Muscle of leg (tissue), 9 donors: ENCODE results near the gene PRKCG. TPM values are rescaled to one million over a fixed set of nuclear protein-coding genes. Genes with fewer than 3 reads are reported as not detected.

Experiments
- polyA plus RNA-seq, 8 donors: library from polyadenylated mRNA; unstranded; fragments of 120-200 nt; gene quantifications; one replicate each; pipeline versions ENCODE4 v1.2.1 to v1.2.3, GENCODE V29; 2013; ENCODE audit warnings: inconsistent platforms in 1 of 8, low replicate concordance in 1 of 8; ENCODE audit not compliant: insufficient read length in 8 of 8, insufficient read depth in 1 of 8
- total RNA-seq: library from RNA; stranded (reverse); fragments of 120-200 nt; gene quantifications from one replicate; pipeline ENCODE4 v1.2.4, GENCODE V29; 2013

Gene PRKCG
- total and polyA plus RNA-seq, 9 donors, result 0.08 to 1.1 (median 0.32) TPM; not detected in 1

Other genes starting within 250 kb of the PRKCG start
- 0.22 TPM for gene NLRP12, start 57.9 kb upstream of the PRKCG start, total RNA-seq
- under 1 TPM; 0.27 to 0.49 (median 0.38) TPM for gene NLRP12, start 57.9 kb upstream of the PRKCG start, polyA plus RNA-seq
- 21.9 TPM for gene MYADM, start 14.3 kb upstream of the PRKCG start, total RNA-seq
- gene MYADM, start 14.3 kb upstream of the PRKCG start, polyA plus RNA-seq, result 100 to 1,000 TPM; 158 to 234 (median 219) TPM
- 0.04 TPM for gene CACNG7, start 27.1 kb downstream of the PRKCG start, total RNA-seq
- gene CACNG7, start 27.1 kb downstream of the PRKCG start, polyA plus RNA-seq, result 1 to 10 TPM in 5 of 8 donors, under 1 TPM in 2, not detected in 1; 0.56 to 2.1 (median 1.1) TPM
- 0.09 TPM for gene CACNG8, start 80.7 kb downstream of the PRKCG start, total RNA-seq
- gene CACNG8, start 80.7 kb downstream of the PRKCG start, polyA plus RNA-seq, result 1 to 10 TPM in 2 of 8 donors, under 1 TPM in 6; 0.29 to 1.1 (median 0.65) TPM
- 21.5 TPM for gene CACNG6, start 109.4 kb downstream of the PRKCG start, total RNA-seq
- gene CACNG6, start 109.4 kb downstream of the PRKCG start, polyA plus RNA-seq, result 10 to 100 TPM; 25.7 to 47.8 (median 33.0) TPM
- not detected for gene VSTM1, start 181.7 kb downstream of the PRKCG start, total RNA-seq
- gene VSTM1, start 181.7 kb downstream of the PRKCG start, polyA plus RNA-seq, result under 1 TPM in 6 of 8 donors, not detected in 2; 0.19 to 0.53 (median 0.25) TPM
- not detected for gene TARM1, start 199.2 kb downstream of the PRKCG start, total RNA-seq
- gene TARM1, start 199.2 kb downstream of the PRKCG start, polyA plus RNA-seq, result under 1 TPM in 3 of 8 donors, not detected in 5; 0.14 to 0.27 (median 0.27) TPM
- gene OSCAR, start 218.6 kb downstream of the PRKCG start, total RNA-seq, result 0.09 TPM
- gene OSCAR, start 218.6 kb downstream of the PRKCG start, polyA plus RNA-seq, result under 1 TPM; 0.31 to 0.74 (median 0.47) TPM
- gene NDUFA3, start 220.7 kb downstream of the PRKCG start, total RNA-seq, result 167 TPM
- gene NDUFA3, start 220.7 kb downstream of the PRKCG start, polyA plus RNA-seq, result 100 to 1,000 TPM in 6 of 8 donors, 10 to 100 TPM in 2; 89.3 to 124 (median 105) TPM
- 16.6 TPM for gene TFPT, start 233.5 kb downstream of the PRKCG start, total RNA-seq
- 10 to 100 TPM; 15.1 to 18.4 (median 17.1) TPM for gene TFPT, start 233.5 kb downstream of the PRKCG start, polyA plus RNA-seq
- gene PRPF31, start 233.6 kb downstream of the PRKCG start, total RNA-seq, result 38.7 TPM
- 10 to 100 TPM; 43.2 to 55.5 (median 52.8) TPM for gene PRPF31, start 233.6 kb downstream of the PRKCG start, polyA plus RNA-seq